PFSK-1 (cell line): ENCODE data around the gene NTM.

ENCODE experiments used
- FOXP2 ChIP-seq: optimal IDR thresholded peaks from 2 replicates; pipeline ENCODE3; 2011; ENCODE audit warnings: borderline replicate concordance, control low read depth, inconsistent platforms; ENCODE audit not compliant: insufficient read depth; ENCODE audit errors: extremely low read length, extremely low read depth
- POLR2AphosphoS5 ChIP-seq: IDR thresholded peaks from 2 replicates; pipeline ENCODE4 v1.6.1; 2012; ENCODE audit warnings: low read depth, mild to moderate bottlenecking, control low read depth, low read length, moderate library complexity
- REST ChIP-seq, 2 experiments: IDR thresholded peaks; 2 replicates each; pipeline versions ENCODE4 v1.6.1 to v1.8.0; 2011 to 2012; ENCODE audit warnings: low read depth in 2 of 2, low read length in 2 of 2, control low read depth in 1 of 2, inconsistent platforms in 1 of 2, mild to moderate bottlenecking in 1 of 2, moderate library complexity in 1 of 2; ENCODE audit not compliant: insufficient read depth in 1 of 2
- SIN3A ChIP-seq: IDR thresholded peaks from 2 replicates; pipeline ENCODE4 v1.6.1; 2012; ENCODE audit warnings: mild to moderate bottlenecking, low read length, moderate library complexity, borderline replicate concordance; ENCODE audit not compliant: insufficient read depth
- TAF1 ChIP-seq: IDR thresholded peaks from 2 replicates; pipeline ENCODE4 v1.6.1; 2012; ENCODE audit warnings: low read length, control low read depth, borderline replicate concordance; ENCODE audit not compliant: insufficient read depth

The NTM gene

GRCh38 chr11:131683666-131684065, 313.3 kb downstream of the NTM start:
- TF ChIP-seq SIN3A (no peak), POLR2AphosphoS5 (no peak)

- no peak for TF ChIP-seq REST (IDR thresholded peaks at IDR 0.05; ENCODE audit: insufficient read depth in 1 of 2, low read depth in 2 of 2, low read length in 2 of 2)
- TF ChIP-seq TAF1, result no peak
- TF ChIP-seq POLR2AphosphoS5, result no peak
- no peak for TF ChIP-seq FOXP2
- TF ChIP-seq SIN3A, result no peak
Measured at GRCh38 chr11:131684111-131685060, 314.0 kb downstream of the NTM start.

GRCh38 chr11:131685206-131685605, 314.8 kb downstream of the NTM start:
- TF ChIP-seq POLR2AphosphoS5 (no peak), FOXP2 (no peak), TAF1 (no peak), REST (IDR thresholded peaks at IDR 0.05; ENCODE audit: insufficient read depth in 1 of 2, low read depth in 2 of 2, low read length in 2 of 2) (no peak), SIN3A (no peak)

- TF ChIP-seq FOXP2, result no peak
- TF ChIP-seq SIN3A, result no peak
- no peak for TF ChIP-seq TAF1
- TF ChIP-seq REST (IDR thresholded peaks at IDR 0.05; ENCODE audit: insufficient read depth in 1 of 2, low read depth in 2 of 2, low read length in 2 of 2), result no peak
- no peak for TF ChIP-seq POLR2AphosphoS5
Measured at GRCh38 chr11:131685906-131686305, 315.5 kb downstream of the NTM start.

GRCh38 chr11:131686836-131687235, 316.4 kb downstream of the NTM start:
- TF ChIP-seq POLR2AphosphoS5, result no peak
- no peak for TF ChIP-seq FOXP2
- no peak for TF ChIP-seq TAF1
- TF ChIP-seq REST (IDR thresholded peaks at IDR 0.05; ENCODE audit: insufficient read depth in 1 of 2, low read depth in 2 of 2, low read length in 2 of 2), result no peak
- TF ChIP-seq SIN3A, result no peak
